ENCODE results near the gene PLPPR1.

Gene PLPPR1

DNA sequence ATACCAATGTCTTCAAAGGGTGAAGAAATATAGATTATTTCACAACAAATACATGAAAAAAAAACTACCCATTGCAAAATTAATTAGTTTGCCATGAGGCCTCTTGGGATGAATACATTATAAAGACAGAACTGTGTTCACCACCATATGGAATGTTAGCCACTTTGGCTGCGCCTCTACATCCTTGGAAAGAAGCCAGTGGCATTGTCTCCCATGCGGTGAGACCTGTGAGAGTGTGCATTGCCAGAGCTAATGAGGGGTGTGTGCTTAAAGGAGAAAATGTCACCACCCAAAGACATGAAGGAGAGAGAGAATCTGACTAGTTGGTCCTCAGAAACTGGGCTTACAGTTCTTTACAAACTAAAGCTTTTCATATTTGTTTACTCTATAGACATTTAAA lies 110.6 kb downstream of the PLPPR1 start:
- no peak for DNase-seq
- no peaks in the 10 kb centered on the region for H3K79me2 ChIP-seq (ENCODE audit: low read length)
- H3K4me3 ChIP-seq (ENCODE audit: low read length): no peak overlapping the region
- no peak overlapping the region for H3K4me2 ChIP-seq (ENCODE audit: low read depth, low read length)
- no peaks in the 10 kb centered on the region for H3K4me1 ChIP-seq (ENCODE audit: low read length)
- H4K20me1 ChIP-seq (ENCODE audit: insufficient read depth, low read length): no peaks in the 10 kb centered on the region
- no peaks in the 10 kb centered on the region for H3K27me3 ChIP-seq (replicated peaks; ENCODE audit: insufficient read depth, low read length)
- no peaks in the 10 kb centered on the region for H3K9me2 ChIP-seq (replicated peaks; ENCODE audit: insufficient read depth, low read length)
- no peaks in the 10 kb centered on the region for H3K36me3 ChIP-seq (replicated peaks; ENCODE audit: insufficient read depth, low read length)
- no peak overlapping the region for H2AFZ ChIP-seq (ENCODE audit: low read length)
- H3F3A ChIP-seq (ENCODE audit: insufficient read depth, low read length): no peaks in the 10 kb centered on the region
- no peak for TF ChIP-seq EZH2 (optimal IDR thresholded peaks at IDR 0.05; ENCODE audit: low read depth, low read length)
- TF ChIP-seq, protein P1, sequence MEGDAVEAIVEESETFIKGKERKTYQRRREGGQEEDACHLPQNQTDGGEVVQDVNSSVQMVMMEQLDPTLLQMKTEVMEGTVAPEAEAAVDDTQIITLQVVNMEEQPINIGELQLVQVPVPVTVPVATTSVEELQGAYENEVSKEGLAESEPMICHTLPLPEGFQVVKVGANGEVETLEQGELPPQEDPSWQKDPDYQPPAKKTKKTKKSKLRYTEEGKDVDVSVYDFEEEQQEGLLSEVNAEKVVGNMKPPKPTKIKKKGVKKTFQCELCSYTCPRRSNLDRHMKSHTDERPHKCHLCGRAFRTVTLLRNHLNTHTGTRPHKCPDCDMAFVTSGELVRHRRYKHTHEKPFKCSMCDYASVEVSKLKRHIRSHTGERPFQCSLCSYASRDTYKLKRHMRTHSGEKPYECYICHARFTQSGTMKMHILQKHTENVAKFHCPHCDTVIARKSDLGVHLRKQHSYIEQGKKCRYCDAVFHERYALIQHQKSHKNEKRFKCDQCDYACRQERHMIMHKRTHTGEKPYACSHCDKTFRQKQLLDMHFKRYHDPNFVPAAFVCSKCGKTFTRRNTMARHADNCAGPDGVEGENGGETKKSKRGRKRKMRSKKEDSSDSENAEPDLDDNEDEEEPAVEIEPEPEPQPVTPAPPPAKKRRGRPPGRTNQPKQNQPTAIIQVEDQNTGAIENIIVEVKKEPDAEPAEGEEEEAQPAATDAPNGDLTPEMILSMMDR (IDR thresholded peaks at IDR 0.05; ENCODE audit: low read length): no peak
- TF ChIP-seq EZH2phosphoT487 (IDR thresholded peaks at IDR 0.05; ENCODE audit: low read length): no peak
- H3K27ac ChIP-seq (ENCODE audit: low read length): no peak overlapping the region
- H3K9me3 ChIP-seq (replicated peaks; ENCODE audit: insufficient read depth, low read length): no peaks in the 10 kb centered on the region
- no peak overlapping the region for H3K9ac ChIP-seq (ENCODE audit: low read length)

DNA sequence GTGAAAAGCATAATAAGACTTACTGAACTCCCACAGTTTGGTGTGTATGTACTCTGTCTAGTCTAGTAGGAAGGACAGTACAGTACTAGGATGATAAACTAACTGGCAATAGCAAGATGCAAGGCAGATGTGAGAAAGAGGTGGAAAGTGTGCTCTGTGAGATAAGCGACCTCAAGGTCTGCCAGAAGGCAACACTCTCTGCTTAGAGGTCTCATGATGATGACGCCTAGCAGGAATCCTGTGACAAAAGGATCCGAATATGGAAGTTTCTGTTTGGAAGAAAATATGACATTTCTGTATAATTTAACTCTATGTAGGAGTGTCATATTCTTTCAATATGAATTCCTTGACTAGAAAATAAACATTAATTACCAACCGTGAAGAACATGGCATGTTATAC lies 112.2 kb downstream of the PLPPR1 start:
- Histone ChIP-seq H4K20me1 (ENCODE audit: insufficient read depth, low read length) (no peaks in the 10 kb centered on the region), H3K4me2 (ENCODE audit: low read depth, low read length) (no peak overlapping the region), H3K79me2 (ENCODE audit: low read length) (no peaks in the 10 kb centered on the region), H3F3A (ENCODE audit: insufficient read depth, low read length) (no peaks in the 10 kb centered on the region), H3K27me3 (replicated peaks; ENCODE audit: insufficient read depth, low read length) (no peaks in the 10 kb centered on the region), H3K36me3 (replicated peaks; ENCODE audit: insufficient read depth, low read length) (no peaks in the 10 kb centered on the region), H3K9ac (ENCODE audit: low read length) (no peak overlapping the region), H3K4me3 (ENCODE audit: low read length) (no peak overlapping the region), H3K9me3 (replicated peaks; ENCODE audit: insufficient read depth, low read length) (no peaks in the 10 kb centered on the region), H2AFZ (ENCODE audit: low read length) (no peak overlapping the region), H3K27ac (ENCODE audit: low read length) (no peak overlapping the region), H3K4me1 (ENCODE audit: low read length) (no peaks in the 10 kb centered on the region), H3K9me2 (replicated peaks; ENCODE audit: insufficient read depth, low read length) (no peaks in the 10 kb centered on the region)
- no peak for DNase-seq
- TF ChIP-seq, protein P1 (IDR thresholded peaks at IDR 0.05; ENCODE audit: low read length): no peak
- TF ChIP-seq EZH2phosphoT487 (IDR thresholded peaks at IDR 0.05; ENCODE audit: low read length) (no peak), EZH2 (optimal IDR thresholded peaks at IDR 0.05; ENCODE audit: low read depth, low read length) (no peak)

DNA sequence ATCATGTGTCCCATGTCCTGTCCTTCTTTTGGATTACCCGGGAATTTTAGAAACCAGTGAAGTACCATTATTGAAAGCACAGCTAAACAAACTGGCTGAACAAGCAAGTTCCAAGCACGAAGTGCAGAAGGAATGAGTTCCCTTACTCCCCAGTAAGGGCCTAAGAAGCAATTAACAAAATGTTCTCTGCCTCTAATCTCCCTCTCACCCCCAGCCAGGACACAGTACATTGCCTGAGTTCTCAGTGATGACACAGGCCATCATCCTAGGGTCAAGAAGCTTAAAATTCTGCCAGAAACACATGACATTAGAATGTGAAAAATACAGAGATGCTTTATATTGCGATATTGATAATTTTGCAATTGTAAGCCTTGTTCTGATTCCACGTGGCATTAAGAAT lies 118.0 kb downstream of the PLPPR1 start:
- no peak overlapping the region for H3K4me3 ChIP-seq (ENCODE audit: low read length)
- DNase-seq: no peak
- H3K9me2 ChIP-seq (replicated peaks; ENCODE audit: insufficient read depth, low read length): no peaks in the 10 kb centered on the region
- no peaks in the 10 kb centered on the region for H3K36me3 ChIP-seq (replicated peaks; ENCODE audit: insufficient read depth, low read length)
- H2AFZ ChIP-seq (ENCODE audit: low read length): no peak overlapping the region
- TF ChIP-seq EZH2 (optimal IDR thresholded peaks at IDR 0.05; ENCODE audit: low read depth, low read length): no peak
- TF ChIP-seq, protein P1 (IDR thresholded peaks at IDR 0.05; ENCODE audit: low read length): no peak
- TF ChIP-seq EZH2phosphoT487 (IDR thresholded peaks at IDR 0.05; ENCODE audit: low read length): no peak
- H3K27me3 ChIP-seq (replicated peaks; ENCODE audit: insufficient read depth, low read length): no peaks in the 10 kb centered on the region
- H3F3A ChIP-seq (ENCODE audit: insufficient read depth, low read length): no peaks in the 10 kb centered on the region
- H3K9ac ChIP-seq (ENCODE audit: low read length): no peak overlapping the region
- no peaks in the 10 kb centered on the region for H3K4me1 ChIP-seq (ENCODE audit: low read length)
- H3K27ac ChIP-seq (ENCODE audit: low read length): no peak overlapping the region
- H3K9me3 ChIP-seq (replicated peaks; ENCODE audit: insufficient read depth, low read length): no peaks in the 10 kb centered on the region
- H4K20me1 ChIP-seq (ENCODE audit: insufficient read depth, low read length): no peaks in the 10 kb centered on the region
- no peak overlapping the region for H3K4me2 ChIP-seq (ENCODE audit: low read depth, low read length)
- no peaks in the 10 kb centered on the region for H3K79me2 ChIP-seq (ENCODE audit: low read length)
